PC-3 (cell line): Measurements from ENCODE around the gene BMF. TPM values are rescaled to one million over a fixed set of nuclear protein-coding genes. Genes with fewer than 3 reads are reported as not detected.

Source experiments
- ATAC-seq: fragments of 200-7000 bp; cut with Tn5 transposase; 2 replicates; pipeline ENCODE4 v1.9.1; 2020; ENCODE audit warnings: mild to moderate bottlenecking, moderate library complexity
- BruUV-seq: library from RNA; stranded (reverse); fragments of 400-500 nt; replicated peaks from 2 replicates; lab custom pipeline; 2021; lab: Mats Ljungman, UMichigan
- CTCF ChIA-PET: fragments of 300-600 bp; sonication (Branson Sonifier 250); formaldehyde crosslinking; loops from one replicate; lab custom pipeline; 2022; ENCODE audit warnings: antibody characterized with exemption; lab: Charles Lee
- POLR2A ChIA-PET: fragments of 300-600 bp; sonication (Branson Sonifier 250); formaldehyde crosslinking; loops from one replicate; lab custom pipeline; 2022; ENCODE audit warnings: antibody characterized with exemption; ENCODE audit not compliant: unreplicated experiment; lab: Charles Lee
- DNase-seq: peaks from one replicate; pipeline ENCODE4 v3.0.0-alpha.2; 2015
- H2AFZ ChIP-seq: fragments of 300-600 bp; sonication (generic); 2 replicates; pipeline ENCODE4 v1.6.0; 2016; ENCODE audit warnings: antibody characterized with exemption, low read length
- H3F3A ChIP-seq: fragments of 300-600 bp; sonication (generic); one replicate; pipeline ENCODE4 v1.6.0; 2017; ENCODE audit warnings: antibody characterized with exemption, low read length, control low read depth, mild to moderate bottlenecking; ENCODE audit not compliant: unreplicated experiment
- H3K27ac ChIP-seq: fragments of 300-600 bp; sonication (generic); 2 replicates; pipeline ENCODE4 v1.5.1; 2016; ENCODE audit warnings: mild to moderate bottlenecking, low read length
- H3K27me3 ChIP-seq: fragments of 300-600 bp; sonication (generic); 2 replicates; pipeline ENCODE4 v1.6.1; 2016; ENCODE audit warnings: low read length, mixed read lengths
- H3K36me3 ChIP-seq: fragments of 300-600 bp; sonication (generic); 2 replicates; pipeline ENCODE4 v1.6.1; 2016; ENCODE audit warnings: low read depth, mixed run types, low read length, mixed read lengths
- H3K4me1 ChIP-seq: fragments of 300-600 bp; sonication (generic); 2 replicates; pipeline ENCODE4 v1.5.1; 2016; ENCODE audit warnings: low read length; ENCODE audit not compliant: insufficient read depth
- H3K4me2 ChIP-seq: fragments of 300-600 bp; sonication (generic); 2 replicates; pipeline ENCODE4 v1.6.0; 2016; ENCODE audit warnings: low read length
- H3K4me3 ChIP-seq: fragments of 300-600 bp; sonication (generic); 2 replicates; pipeline ENCODE4 v1.5.1; 2016; ENCODE audit warnings: mild to moderate bottlenecking, low read length, mixed read lengths
- H3K79me2 ChIP-seq: fragments of 300-600 bp; sonication (generic); 2 replicates; pipeline ENCODE4 v1.6.1; 2017; ENCODE audit warnings: low read length, mixed read lengths
- H3K9ac ChIP-seq: fragments of 300-600 bp; sonication (generic); 2 replicates; pipeline ENCODE4 v1.6.0; 2016; ENCODE audit warnings: mild to moderate bottlenecking, low read length
- H3K9me2 ChIP-seq: fragments of 300-600 bp; sonication (generic); replicated peaks from 2 replicates; pipeline ENCODE4 v1.6.1; 2016; ENCODE audit warnings: mixed run types, low read length, mixed read lengths
- H3K9me3 ChIP-seq: fragments of 300-600 bp; sonication (generic); 2 replicates; pipeline ENCODE4 v1.6.1; 2016; ENCODE audit warnings: low read length, mixed read lengths
- H4K20me1 ChIP-seq: fragments of 300-600 bp; sonication (generic); 2 replicates; pipeline ENCODE4 v1.6.1; 2016; ENCODE audit warnings: low read length, mixed read lengths
- EZH2 ChIP-seq: fragments of 300-600 bp; sonication (generic); IDR thresholded peaks from one replicate; pipeline ENCODE4 v1.6.1; 2017; ENCODE audit warnings: antibody characterized with exemption, mild to moderate bottlenecking, low read length; ENCODE audit not compliant: unreplicated experiment
- EZH2phosphoT487 ChIP-seq: fragments of 300-600 bp; sonication (generic); IDR thresholded peaks from 2 replicates; pipeline ENCODE4 v1.6.1; 2018; ENCODE audit warnings: mild to moderate bottlenecking, antibody characterized with exemption, low read length, borderline replicate concordance
- intact Hi-C: fragments of 100-400 bp; cut with micrococcal nuclease; formaldehyde crosslinking; loops from 2 replicates; pipeline ENCODE4 v1.9.0; 2023
- total RNA-seq: library from RNA; depleted of rRNA; stranded (reverse); fragments of >200 nt; gene quantifications from 2 replicates; pipeline ENCODE4 v1.2.3, GENCODE V29; 2014
- TF ChIP-seq, protein P1 (sequence below): fragments of 300-600 bp; sonication (generic); conservative IDR thresholded peaks from 2 replicates; pipeline ENCODE4 v1.5.1; 2017; ENCODE audit warnings: antibody characterized with exemption, low read depth, mild to moderate bottlenecking, low read length

Gene BMF
- total RNA-seq, 1 experiment from 2014 or later, result 0.95 TPM

DNA sequence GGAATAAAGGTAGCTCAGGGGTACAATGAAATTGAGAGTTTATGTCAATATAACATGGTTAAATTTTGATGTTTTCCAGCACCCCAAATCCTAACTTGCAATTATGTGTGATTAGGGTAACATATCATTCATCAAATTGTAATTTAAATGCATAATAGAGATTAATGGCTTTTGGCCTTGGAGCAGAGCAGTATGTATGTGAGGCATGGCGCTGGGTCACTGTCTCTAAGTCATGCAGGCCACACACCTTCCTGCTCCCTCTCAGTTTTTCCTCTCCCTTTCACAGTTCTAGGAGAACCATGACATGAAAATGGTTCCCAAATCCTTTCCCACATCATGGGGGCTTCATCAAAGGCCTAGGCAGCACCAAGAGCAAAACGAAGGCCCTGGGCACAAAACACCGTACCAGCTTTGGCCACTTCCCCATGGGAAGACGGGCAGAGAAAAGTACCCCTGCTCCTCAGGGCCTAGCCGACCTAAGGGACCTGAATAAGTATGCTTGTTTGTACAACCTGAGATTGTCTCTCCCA lies 65.8 kb downstream of the BMF start:
- Histone ChIP-seq H3K4me3 (no peak overlapping the region), H3K27ac (no peak overlapping the region), H2AFZ (no peak overlapping the region), H4K20me1 (no peaks in the 10 kb centered on the region), H3K79me2 (peaks cover 19% of the 10 kb centered on the region), H3K4me1 (peaks cover 35% of the 10 kb centered on the region), H3F3A (no peaks in the 10 kb centered on the region), H3K36me3 (no peaks in the 10 kb centered on the region), H3K27me3 (no peaks in the 10 kb centered on the region), H3K9me3 (no peaks in the 10 kb centered on the region), H3K9ac (no peak overlapping the region), H3K4me2 (no peak overlapping the region), H3K9me2 (no peaks in the 10 kb centered on the region)
- POLR2A ChIA-PET, result no interaction called here
- intact Hi-C loops, result no loop called here
- DNase-seq, result no peak
- CTCF ChIA-PET, result no interaction called here
- ATAC-seq, result no peak
- no TSS peak for BruUV-seq
- TF ChIP-seq EZH2phosphoT487, result no peak
- TF ChIP-seq, protein P1, sequence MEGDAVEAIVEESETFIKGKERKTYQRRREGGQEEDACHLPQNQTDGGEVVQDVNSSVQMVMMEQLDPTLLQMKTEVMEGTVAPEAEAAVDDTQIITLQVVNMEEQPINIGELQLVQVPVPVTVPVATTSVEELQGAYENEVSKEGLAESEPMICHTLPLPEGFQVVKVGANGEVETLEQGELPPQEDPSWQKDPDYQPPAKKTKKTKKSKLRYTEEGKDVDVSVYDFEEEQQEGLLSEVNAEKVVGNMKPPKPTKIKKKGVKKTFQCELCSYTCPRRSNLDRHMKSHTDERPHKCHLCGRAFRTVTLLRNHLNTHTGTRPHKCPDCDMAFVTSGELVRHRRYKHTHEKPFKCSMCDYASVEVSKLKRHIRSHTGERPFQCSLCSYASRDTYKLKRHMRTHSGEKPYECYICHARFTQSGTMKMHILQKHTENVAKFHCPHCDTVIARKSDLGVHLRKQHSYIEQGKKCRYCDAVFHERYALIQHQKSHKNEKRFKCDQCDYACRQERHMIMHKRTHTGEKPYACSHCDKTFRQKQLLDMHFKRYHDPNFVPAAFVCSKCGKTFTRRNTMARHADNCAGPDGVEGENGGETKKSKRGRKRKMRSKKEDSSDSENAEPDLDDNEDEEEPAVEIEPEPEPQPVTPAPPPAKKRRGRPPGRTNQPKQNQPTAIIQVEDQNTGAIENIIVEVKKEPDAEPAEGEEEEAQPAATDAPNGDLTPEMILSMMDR, result no peak
- no peak for TF ChIP-seq EZH2

DNA sequence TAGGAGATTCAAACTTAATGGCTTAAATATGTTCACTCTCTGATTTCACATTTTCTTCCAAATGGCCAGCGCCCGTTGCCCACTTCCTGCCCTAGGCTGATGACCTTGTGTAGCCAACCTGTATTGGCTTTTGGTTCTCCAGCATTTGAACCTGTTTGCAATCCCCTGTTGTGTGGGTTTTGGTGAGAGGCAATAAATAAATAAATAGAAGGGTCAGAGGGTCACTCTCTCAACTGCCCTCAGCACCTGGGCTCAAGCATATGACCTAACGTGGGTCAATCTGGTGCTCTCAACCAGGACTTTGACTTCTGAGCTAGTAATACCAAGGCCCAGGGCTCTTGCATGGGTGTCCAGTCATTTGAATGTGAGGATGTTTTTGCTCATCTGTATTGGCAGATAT lies 67.9 kb downstream of the BMF start:
- Histone ChIP-seq H3K9me2 (no peaks in the 10 kb centered on the region), H3K9me3 (no peaks in the 10 kb centered on the region), H4K20me1 (no peaks in the 10 kb centered on the region), H3K9ac (no peak overlapping the region), H3K4me2 (no peak overlapping the region), H3K79me2 (peaks cover 34% of the 10 kb centered on the region), H3K4me1 (peaks cover 23% of the 10 kb centered on the region), H3K27ac (no peak overlapping the region), H3K27me3 (no peaks in the 10 kb centered on the region), H3K4me3 (no peak overlapping the region), H3K36me3 (peaks cover 13% of the 10 kb centered on the region), H2AFZ (no peak overlapping the region), H3F3A (no peaks in the 10 kb centered on the region)
- POLR2A ChIA-PET, result no interaction called here
- BruUV-seq, result no TSS peak
- no peak for ATAC-seq
- CTCF ChIA-PET, result no interaction called here
- DNase-seq, result no peak
- no peak for TF ChIP-seq EZH2phosphoT487
- intact Hi-C loops, result no loop called here

DNA sequence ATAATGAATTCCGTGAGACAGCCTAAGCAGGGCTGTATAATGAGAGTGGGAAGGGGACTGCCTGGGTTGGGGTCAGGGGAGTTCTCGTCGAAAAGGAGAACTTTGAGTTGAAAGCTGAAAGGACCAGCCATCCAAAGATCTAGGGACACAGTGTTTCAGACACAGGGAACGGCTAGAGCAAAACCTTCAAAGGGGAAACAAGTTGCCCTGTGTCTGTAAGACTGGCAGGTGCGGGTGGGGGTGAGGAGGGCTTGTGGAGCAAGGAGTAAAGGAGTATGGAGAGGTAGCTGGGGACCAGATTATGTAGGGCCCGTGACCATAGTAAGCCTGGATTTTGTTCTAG lies 68.4 kb downstream of the BMF start:
- no peaks in the 10 kb centered on the region for H3K9me2 ChIP-seq
- H3K79me2 ChIP-seq, result peaks cover 34% of the 10 kb centered on the region
- no peak overlapping the region for H2AFZ ChIP-seq
- H3F3A ChIP-seq, result no peaks in the 10 kb centered on the region
- H3K4me3 ChIP-seq, result peak overlapping the region; percentile 7; the same call in 1 of the 2 replicates
- no peak overlapping the region for H3K9ac ChIP-seq
- intact Hi-C loops, result no loop called here
- no peaks in the 10 kb centered on the region for H4K20me1 ChIP-seq
- H3K4me1 ChIP-seq, result peaks cover 18% of the 10 kb centered on the region
- BruUV-seq, result no TSS peak
- ChIA-PET CTCF (no interaction called here), POLR2A (interaction anchor here (0.7 kb wide), 1 partner anchor 20 kb away, joined by 3 read pairs; no protein-coding TSS in a partner anchor)
- no peak for ATAC-seq
- peak overlapping the region; percentile 81; the same call in 1 of the 2 replicates for H3K4me2 ChIP-seq
- H3K9me3 ChIP-seq, result no peaks in the 10 kb centered on the region
- no peak for DNase-seq
- peaks cover 18% of the 10 kb centered on the region for H3K36me3 ChIP-seq
- no peaks in the 10 kb centered on the region for H3K27me3 ChIP-seq
- H3K27ac ChIP-seq, result no peak overlapping the region
- TF ChIP-seq, protein P1, result no peak
- TF ChIP-seq EZH2phosphoT487, result no peak
- no peak for TF ChIP-seq EZH2
